ENCODE data around the gene MAGI1.

Gene MAGI1

DNA sequence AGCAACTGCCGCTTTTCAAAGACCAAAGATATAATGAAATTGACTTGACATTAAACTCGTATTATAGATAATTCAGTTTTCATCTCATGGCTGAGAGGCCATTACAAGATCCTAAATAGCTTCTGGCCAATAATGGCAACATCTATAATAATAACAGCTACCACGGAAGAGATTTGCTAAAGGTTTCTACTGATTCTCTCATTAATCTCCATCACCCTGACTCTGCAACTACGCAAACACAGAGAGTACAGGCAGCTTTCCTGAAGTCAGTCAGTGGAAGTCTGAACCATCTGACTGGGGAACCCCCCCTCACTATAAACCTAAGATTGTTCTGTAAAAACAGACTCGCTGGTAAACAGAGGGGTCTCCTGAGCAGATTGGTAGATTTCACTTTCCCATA lies 257.1 kb downstream of the MAGI1 start:
- no peak for DNase-seq

DNA sequence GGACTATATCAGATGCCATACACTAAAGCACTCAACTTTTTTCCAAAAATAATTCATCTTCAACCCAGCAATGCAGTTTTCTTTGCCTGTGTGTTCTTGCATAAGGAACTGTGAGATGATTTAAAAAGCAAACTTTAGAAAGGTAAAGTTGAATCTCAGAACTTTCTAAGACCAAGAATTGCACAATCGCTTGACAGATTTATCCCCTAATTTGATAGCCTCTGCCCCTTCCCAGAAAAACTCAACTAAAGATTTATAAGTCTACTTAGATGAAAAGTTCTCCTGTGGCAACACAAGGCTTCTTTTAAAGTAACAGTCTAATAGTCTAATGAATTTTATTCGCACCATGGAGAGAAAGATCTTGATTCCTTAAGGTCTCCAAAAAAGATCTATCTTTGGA lies 259.3 kb downstream of the MAGI1 start:
- no peak for DNase-seq

DNA sequence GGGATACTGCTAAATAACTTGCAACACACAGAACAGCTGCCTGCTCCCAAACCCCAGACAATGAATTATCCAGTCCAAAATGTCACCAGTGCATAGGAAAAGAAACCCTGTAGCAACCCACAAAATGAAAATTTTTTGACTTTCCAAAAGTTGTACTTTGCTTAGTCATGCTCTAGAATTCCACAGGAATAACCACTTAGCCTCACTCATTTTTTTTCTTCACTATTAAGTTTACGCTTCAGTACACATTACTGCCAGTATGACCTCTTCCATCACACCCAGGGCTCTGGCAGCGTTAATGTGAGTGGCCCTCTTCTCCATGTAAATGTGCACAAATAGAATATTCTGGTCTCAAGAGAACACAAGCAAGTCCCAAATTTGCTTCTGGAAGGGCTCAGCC lies 259.8 kb downstream of the MAGI1 start:
- no peak for DNase-seq

DNA sequence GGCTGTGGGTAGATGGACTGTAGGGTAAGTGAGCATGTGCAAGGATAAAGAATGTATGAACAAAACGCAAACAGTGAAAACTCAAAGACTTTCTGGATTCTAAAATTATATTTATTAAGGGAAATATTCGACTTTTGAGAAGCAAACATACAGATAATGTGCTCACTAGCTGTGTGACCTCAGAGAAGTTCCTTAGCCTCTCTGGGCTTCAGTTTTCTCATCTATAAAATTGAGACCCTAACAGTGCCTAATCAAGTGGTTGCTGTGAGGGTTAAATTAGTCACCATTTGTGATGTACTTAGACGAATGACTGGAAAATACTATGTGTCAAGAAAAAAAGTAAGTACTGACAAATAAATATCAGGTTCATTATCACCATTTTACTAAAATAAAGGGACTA lies 261.7 kb downstream of the MAGI1 start:
- DNase-seq, result no peak

DNA sequence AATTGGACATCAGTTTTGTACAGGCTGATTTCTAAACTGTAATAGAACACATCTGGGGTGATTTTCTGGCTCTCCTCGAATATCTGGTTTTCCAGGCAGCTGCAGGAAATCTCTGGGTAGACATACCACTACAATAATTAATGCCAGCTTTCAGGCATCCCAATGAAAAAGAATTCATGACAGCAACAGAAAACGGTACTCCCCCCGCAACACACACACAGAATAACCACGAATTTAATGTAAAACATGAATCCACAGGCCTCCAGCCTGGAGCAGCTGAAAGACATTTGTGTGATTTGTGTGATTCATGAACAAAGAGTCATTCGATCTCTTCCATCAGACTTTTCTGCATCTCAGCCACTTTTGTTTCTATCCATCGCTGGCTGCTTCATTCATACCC lies 262.2 kb downstream of the MAGI1 start:
- DNase-seq, result no peak

DNA sequence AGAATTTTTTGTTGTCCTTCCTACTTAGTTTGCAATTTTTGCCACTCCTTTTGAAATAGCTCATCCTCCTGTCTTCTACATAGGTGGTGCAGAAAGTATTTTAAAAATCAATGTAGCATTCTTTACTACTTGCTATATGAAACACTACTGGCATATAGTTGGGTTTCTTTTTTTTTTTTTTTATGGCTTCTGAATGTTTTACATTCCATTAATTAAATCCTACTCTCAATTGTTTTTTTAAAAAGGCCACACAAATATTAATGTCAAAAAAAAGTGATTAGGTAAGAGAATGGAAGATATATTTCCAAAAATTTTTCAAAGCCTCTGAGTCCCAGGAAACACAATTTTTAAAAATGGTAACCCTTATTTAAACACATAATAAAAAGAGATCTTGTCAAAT lies 262.6 kb downstream of the MAGI1 start:
- DNase-seq, result no peak

DNA sequence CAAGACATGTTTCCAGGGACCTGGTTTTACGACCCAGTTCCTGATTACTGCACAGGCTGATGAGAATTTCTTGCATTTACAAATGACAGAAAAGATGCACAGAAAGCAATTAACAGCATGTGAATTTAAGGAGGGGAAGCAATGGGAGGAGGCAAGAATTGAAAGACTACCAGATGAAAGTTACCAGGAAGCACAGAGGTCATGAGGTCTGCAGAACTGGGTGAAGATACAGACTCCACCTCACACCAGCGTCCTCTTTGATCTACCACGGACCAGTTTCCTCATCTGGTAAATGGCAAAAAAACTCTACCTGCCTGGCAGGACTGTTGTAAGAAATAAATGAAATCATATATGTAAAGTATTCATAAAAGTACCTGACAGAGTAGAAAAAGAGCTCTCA lies 266.0 kb downstream of the MAGI1 start:
- DNase-seq, result no peak

DNA sequence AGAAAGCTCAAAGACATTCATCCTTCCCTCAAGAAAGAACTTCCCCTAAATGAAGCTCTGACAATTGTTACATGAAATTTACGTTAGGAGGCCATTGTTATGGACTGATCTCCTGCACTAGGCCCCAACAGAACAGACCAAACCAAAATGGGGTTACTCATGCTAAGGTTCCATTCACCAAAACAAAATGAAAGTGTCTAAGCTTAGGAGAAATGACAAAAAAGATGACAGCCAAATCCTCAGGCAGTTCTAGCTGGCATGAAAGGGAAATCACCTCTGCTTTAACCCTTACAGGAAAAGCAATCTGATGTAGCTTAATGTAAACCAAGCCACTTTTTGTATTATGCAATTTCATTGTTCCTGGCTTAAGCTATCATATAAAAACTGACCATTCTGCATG lies 271.2 kb downstream of the MAGI1 start:
- no peak for DNase-seq

DNA sequence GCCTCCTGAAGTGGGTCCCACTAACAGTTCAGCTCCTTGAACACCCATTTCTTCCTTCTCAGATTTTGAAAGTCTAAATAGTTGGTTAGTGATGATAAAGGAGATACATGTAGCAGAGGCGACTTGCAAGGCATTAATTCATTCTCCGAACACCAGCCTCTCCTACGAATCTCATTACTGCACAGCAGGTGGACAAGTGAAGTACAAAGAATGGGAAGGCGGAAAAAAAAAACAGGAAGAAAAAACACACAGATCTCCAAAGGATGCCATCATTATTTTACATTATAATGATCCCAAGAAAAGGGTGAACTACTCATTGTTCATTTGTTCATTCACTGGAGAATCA lies 276.5 kb downstream of the MAGI1 start:
- DNase-seq, result no peak

DNA sequence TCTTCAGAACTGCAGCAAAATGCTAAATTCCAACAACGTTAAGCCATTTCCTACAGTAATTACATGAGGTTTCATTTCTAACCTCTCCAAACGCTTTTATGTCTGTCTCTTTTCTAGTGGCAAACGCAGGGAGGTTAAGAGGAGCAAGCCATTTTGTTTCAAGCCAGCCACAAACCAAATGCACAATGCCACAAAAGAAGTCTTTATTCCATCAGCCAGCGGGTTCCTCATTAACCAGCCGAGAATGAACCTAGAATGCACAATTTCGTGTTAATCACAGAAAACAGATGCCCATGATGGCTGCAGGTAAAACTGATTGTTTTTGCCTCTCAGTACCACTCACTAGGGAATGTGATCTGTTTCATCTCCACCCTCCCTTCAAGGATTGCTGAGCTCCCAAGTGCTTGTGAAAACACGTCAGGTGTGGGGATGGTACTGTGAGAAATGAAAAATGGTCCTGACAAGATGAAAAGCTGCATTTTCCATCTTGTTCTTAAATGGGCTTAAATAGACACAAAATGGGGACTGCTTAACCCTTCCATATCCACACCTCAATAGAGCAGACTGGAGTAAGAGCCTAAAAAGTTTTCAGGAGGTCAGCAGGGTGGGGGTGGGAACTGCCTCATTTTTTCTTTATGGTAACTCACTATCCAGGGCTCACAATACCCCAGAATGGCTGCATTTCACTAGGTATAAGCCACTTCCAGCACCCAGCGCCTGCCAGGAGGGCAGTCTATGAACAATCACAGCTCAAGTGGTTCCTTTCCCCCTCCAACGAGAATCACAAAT lies 277.1 kb downstream of the MAGI1 start:
- DNase-seq, result no peak

DNA sequence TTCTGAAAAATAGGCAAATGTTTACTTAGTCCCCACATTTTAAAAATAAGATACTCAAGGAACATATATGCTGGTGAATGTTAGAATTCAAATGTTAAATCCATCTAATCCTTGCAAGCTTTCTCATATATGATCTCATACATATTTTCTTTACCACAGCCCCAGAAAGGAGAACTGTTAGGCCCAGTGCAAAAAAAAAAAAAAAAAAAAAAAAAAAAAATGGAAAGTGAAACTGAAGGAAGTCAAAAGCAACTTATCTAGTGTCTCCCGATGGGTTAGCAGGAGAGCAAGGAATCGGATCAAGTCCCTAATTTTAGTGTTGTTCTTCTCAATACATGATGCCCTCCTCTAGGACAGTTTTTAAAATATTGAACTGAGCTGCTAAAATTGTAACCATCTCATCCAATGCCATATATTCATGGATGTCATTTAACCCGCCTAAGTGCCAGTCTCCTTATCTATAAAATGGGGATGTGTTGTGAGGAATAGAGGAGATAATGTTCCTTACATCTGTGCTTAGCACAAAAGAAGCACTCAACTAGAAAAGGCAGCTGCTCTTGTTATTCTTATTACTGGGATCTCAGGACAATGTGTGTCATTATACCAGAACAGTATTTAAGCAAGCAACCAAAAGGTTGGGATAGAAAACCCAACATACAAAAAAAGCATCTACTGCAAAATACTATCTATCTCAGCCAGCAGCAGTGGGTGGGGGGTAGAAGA lies 279.7 kb downstream of the MAGI1 start:
- DNase-seq, result no peak

DNA sequence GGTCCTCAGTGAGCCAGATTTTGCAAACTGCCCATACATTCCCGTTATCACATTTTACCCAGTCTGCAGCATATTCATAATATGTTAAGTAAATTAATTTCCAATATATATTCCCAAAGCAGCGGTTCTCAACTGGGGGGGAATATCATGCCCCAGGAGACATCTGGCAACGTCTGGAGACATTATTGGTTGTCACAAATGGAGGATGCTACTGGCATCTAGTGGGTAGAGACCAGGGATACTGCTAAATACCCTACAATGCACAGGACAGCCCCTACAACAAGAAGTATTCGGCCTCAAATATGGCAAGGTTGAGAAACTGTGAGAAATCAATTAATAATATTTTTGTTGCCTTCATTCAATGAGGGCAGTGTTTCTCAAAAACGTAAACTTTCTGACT lies 280.3 kb downstream of the MAGI1 start:
- no peak for DNase-seq

DNA sequence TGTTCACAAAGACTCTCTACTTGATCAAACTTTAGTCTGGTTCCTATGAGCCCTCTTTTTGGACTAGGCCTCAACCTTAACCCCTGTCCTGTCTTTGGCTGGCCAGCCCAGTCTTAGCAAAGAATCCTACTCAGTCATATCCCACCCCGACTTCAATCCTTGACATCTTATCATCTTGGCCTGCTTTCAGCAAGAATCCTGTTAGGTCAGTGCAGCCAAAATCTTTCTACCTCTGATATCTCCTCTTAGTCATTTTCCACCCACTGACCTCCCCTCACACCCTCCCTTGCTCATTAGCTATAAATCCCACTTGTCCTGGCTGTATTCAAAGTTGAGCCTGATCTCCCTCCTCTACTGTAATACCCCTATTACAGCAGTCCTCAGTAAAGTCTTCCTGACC lies 286.1 kb downstream of the MAGI1 start:
- no peak for DNase-seq

DNA sequence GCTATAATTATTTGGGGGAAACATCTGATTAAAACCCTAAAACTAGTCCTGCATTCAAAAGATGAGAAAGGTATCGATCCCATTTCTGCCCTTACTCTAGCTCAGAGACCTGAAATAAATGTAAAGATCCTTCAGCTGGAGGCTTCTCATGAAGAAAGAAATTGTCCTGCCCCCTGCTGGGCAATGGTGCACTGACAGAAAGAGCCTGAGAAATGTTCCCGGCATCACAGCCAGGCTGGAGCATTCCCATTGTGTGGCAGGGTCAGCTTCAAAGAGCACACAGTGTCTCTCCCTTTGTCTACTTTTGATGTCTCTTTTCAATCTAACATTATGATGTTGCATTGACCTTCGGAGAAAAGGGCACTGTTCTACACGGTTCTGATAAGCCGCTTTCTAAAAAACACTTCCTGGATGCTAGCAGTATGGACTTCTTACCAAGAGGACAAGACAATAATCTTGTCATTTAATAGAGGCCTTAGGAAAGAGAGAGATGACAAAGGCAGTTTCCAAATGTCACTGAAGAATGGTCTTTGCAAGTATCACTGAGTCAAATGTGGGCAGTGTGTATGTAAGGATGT lies 287.5 kb downstream of the MAGI1 start:
- DNase-seq, result no peak

DNA sequence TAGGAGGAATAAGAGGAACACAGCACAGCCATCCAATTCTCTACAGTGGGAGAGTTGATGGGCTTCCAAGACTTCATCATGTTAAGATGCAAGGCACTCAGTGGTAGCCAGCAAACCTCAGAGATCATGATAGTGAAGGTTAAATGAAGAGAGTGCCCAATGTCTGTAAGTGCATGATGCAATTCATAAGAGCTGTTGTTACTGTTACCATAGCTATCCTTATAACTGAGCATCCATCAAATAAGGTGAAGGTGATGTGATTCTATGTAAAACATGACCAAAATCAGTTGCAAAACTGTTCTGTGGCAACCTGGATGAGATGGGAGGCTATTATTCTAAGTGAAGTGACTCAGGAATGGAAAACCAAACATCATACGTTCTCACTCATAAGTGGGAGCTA lies 289.7 kb downstream of the MAGI1 start:
- DNase-seq, result no peak

DNA sequence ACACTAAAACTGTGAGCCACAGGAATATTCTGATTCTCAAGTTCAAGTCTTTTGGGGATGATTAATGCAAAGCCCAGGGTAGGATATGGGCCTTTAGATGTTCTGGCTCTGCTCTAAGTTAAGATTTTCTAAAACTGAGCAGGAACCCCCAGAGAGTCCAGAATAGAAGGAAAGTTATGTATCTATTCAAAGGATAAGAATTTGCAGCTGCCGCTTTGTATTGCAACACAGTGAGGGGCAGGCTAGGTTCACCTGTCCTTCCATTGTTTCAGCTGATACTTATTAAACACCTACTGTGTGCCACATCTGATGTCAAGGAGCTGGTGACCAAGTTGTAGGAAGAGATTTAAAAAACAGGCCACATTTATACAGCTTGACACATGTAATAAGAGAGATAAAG lies 290.4 kb downstream of the MAGI1 start:
- no peak for DNase-seq

DNA sequence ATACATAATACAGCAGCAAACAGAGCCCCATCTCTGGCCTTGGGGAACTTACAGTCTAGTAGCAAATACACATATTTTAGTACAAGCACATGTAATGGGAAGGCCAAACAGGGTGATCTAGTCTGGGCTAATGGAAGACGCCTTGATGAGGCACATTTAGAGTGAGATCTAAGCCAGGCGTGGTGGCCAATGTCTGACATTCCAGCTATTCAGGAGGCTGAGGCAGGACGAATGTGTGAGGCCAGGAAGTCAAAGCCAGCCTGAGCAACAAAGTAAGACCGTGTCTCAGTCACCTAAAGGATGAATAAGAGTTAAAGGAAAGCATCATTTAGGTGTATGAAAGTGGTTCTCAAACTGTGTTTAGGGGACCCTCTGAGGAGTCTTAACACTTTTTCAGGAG lies 291.9 kb downstream of the MAGI1 start:
- no peak for DNase-seq

DNA sequence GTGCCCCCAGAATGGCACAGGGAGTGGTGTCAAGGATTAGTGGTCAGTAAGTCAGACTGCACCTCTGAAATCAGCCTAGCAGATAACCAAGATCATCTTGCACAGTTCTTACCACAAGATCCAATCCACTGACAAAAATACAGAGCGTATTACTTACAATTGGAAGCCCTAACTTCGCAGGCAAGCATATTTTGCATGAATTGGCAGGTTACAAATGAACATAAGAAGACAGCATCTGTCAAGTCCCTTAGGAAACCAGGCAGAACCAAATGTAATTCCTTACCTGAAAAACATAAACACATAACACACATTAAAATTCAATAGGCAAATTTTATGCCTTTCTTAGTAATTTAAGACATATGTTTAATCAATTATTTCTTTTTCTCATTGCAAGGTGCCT lies 293.4 kb downstream of the MAGI1 start:
- no peak for DNase-seq

DNA sequence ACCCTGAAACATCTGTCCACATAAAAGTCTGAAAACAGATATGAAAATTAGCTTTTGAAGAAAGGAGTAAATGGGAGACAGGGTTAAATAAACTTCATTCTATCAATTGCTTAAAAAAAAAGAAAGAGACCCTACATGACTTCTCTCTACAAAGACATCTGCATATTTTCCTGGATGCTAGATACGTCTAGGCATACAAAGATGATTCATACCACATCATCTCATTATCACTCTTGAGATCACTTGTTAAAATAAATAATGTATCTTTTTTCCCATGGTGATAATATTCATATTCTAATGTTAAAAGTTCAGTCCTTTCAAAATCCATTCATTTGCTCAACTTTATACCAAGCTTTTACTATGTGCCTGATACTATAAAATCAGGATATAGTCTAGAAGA lies 295.8 kb downstream of the MAGI1 start:
- DNase-seq, result no peak

DNA sequence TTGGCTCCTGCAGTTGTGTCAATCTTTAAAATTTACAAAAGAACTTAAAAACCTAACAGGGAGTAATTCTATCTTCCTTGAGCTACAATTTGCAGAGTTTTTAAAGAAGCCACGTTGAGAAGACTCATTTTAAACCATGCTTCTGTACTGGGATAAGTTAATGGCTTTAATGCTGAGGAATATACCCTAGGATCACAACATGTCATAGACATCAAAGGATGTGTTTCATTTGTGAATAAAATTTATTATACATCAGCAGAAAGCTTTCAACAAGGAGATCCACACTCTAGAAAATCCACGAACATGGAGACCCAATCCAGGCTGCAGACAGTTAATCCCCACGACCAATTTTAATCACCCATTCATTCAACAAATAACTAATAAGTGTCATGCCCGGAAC lies 297.2 kb downstream of the MAGI1 start:
- DNase-seq, result no peak

DNA sequence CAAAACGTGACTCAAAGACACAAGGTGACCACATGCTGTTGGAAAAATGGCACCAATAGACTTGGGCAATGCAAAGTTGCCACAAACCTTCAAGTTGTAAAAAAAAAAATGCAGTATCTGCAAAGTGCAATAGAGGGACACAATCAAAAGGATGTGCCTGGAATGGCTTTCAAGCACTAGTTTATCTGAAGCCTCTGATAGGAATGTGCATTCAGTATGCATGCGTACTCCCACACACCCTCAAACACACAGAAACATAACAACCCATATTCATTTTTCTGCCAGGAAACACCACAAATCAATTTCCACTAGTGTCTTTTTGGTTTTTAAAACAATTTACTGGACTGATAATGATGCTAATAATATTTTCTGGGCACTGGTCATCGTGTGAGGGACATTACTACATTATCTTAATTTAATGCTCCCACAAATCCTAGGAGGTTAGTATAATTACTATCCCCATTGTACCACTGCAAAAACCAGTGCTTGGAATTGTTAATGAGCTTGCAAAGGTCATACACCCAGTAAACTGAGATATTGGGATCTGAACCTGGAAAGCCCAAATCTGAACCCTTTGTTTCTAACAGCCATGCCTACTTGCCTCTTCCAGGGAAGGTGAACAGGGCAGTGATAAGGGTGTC lies 298.7 kb downstream of the MAGI1 start:
- DNase-seq, result no peak

DNA sequence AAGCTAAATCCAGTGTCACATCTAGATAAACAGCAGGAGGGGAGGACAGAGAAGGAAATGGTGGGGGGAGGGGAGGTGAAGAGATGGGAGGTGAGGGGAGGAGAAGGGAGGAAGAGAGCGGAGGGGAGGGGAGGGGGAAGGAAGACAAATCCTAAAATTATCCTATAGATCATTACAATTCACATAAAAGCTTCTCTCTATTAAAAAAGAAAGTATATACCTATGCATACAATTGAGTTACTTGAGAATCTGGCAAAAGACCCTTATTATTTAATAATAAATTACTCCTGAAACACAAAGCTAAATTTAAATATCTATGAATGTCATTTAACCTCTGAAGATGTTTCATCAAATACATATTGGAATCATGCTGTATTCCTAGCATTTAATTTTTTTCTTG lies 303.9 kb downstream of the MAGI1 start:
- no peak for DNase-seq

DNA sequence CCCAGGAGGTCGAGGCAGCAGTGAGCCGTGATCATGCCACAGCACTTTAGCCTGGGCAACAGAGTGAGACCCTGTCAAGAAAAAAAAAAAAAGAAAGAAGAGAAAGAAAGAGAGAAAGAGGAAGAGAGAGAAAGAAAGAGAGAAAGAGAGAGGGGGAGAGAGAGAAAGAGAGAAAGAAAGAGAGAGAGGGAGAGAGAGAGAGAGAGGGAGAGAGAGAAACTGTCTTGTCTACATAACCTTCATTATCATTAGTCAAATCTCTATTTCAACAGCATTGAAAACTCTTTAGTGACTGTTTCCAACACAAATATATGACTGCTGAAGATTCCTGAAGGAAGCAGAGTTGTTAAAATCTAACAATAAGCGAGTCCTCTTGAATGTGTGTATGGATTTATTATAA lies 304.3 kb downstream of the MAGI1 start:
- DNase-seq, result no peak

DNA sequence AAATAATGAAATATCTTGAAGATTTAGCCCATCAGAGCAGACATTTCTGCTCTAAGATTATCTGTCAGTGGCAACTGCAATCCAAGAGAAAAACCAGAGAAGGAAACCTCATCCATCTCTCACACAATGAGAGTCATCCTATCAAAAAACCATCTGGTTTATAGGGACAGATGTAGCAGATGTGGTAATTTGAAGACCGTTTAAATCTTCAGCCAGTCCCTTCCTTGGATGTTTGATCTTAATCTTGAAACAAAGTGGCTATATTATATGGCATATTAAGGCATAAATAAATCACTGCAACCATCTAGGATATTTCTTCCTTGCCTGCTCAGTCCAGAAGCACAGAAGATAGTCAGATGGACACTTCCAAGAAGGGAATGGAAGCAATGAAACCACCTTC lies 305.3 kb downstream of the MAGI1 start:
- DNase-seq, result no peak
